ENCODE measurements around the gene RNASET2.

DNA sequence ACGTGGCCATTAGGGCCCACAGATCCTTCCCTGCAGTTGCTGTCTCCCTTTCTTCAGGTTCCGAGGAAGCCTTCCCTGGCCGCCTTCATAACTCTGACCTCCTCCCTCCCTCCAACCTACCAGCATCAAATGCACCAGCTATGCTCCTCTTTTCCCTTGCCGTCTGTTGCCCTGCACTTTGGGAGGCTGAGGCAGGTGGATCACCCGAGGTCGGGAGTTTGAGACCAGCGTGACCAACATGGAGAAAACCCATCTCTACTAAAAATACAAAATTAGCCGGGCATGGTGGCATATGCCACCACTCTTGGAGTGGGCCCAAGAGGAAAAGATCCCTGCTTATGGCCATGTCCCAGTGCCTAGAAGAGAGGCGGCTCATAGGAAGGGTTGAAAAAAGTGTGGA, 31.8 kb downstream of the RNASET2 start:
- TF ChIP-seq, protein P1, sequence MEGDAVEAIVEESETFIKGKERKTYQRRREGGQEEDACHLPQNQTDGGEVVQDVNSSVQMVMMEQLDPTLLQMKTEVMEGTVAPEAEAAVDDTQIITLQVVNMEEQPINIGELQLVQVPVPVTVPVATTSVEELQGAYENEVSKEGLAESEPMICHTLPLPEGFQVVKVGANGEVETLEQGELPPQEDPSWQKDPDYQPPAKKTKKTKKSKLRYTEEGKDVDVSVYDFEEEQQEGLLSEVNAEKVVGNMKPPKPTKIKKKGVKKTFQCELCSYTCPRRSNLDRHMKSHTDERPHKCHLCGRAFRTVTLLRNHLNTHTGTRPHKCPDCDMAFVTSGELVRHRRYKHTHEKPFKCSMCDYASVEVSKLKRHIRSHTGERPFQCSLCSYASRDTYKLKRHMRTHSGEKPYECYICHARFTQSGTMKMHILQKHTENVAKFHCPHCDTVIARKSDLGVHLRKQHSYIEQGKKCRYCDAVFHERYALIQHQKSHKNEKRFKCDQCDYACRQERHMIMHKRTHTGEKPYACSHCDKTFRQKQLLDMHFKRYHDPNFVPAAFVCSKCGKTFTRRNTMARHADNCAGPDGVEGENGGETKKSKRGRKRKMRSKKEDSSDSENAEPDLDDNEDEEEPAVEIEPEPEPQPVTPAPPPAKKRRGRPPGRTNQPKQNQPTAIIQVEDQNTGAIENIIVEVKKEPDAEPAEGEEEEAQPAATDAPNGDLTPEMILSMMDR (IDR thresholded peaks at IDR 0.05) = no peak
- TF ChIP-seq POLR2A (IDR thresholded peaks at IDR 0.05) = no peak

All from adrenal gland (tissue), 5 donors.